Regular cardiac myocyte (primary cell): Measurements from ENCODE around the gene GDPGP1. TPM values are rescaled to one million over a fixed set of nuclear protein-coding genes. Genes with fewer than 3 reads are reported as not detected.

ENCODE experiments used
- total RNA-seq: library from RNA; depleted of rRNA; stranded (reverse); fragments of >200 nt; gene quantifications from 2 replicates; pipeline ENCODE4 v1.2.3, GENCODE V29; 2014

The GDPGP1 gene
- 3.9 and 4.2 TPM in 2 replicates for total RNA-seq

GRCh38 chr15:90234096-90234988, at the start of gene GDPGP1:
Gene GDPGP1 (plus strand): TSS chr15:90234209. CDS start chr15:90240909, 6,700 bp downstream.

GRCh38 chr15:90201130-90201943, 32.7 kb upstream of the GDPGP1 start, which contains the start of gene SEMA4B:
Gene SEMA4B (plus strand): TSS chr15:90201330. CDS start chr15:90201579, 249 bp downstream.

GRCh38 chr15:90233387-90234095, 468 bp upstream of the GDPGP1 start, which contains the start of gene CIB1:
Gene CIB1 (minus strand): TSS chr15:90233941. CDS start chr15:90233885, 56 bp downstream.

GRCh38 chr15:90249203-90249863, 15.3 kb downstream of the GDPGP1 start, which contains the start of gene TTLL13:
Gene TTLL13 (plus strand): TSS chr15:90249556. CDS start chr15:90250631, 1,075 bp downstream.

GRCh38 chr15:90265271-90266060, 31.5 kb downstream of the GDPGP1 start, which contains the start of gene NGRN:
Gene NGRN (plus strand): TSS chr15:90265672. CDS start chr15:90265713, 41 bp downstream.

Other genes starting within 250 kb of the GDPGP1 start
- 5.1 and 11.3 TPM in 2 replicates for gene ZNF710, start 232.9 kb upstream of the GDPGP1 start, total RNA-seq
- gene IDH2, start 131.7 kb upstream of the GDPGP1 start, total RNA-seq = 35.2 and 51.6 TPM in 2 replicates
- 8.8 and 24.2 TPM in 2 replicates for gene SEMA4B, start 32.9 kb upstream of the GDPGP1 start, total RNA-seq
- 27.1 and 57.3 TPM in 2 replicates for gene CIB1, start 268 bp upstream of the GDPGP1 start, total RNA-seq
- gene TTLL13, start 15.3 kb downstream of the GDPGP1 start, total RNA-seq = not detected in 2 replicates
- 90.3 and 122 TPM in 2 replicates for gene NGRN, start 31.5 kb downstream of the GDPGP1 start, total RNA-seq
- 1.7 and 3.1 TPM in 2 replicates for gene ZNF774, start 118.1 kb downstream of the GDPGP1 start, total RNA-seq
- 176 and 222 TPM in 2 replicates for gene IQGAP1, start 154.0 kb downstream of the GDPGP1 start, total RNA-seq